ENCODE data around the gene FYN. TPM values are rescaled to one million over a fixed set of nuclear protein-coding genes. Genes with fewer than 3 reads are reported as not detected.

Gene FYN
- total RNA-seq, 2 donors from 2014 or later, result 55.5 to 72.5 TPM

DNA sequence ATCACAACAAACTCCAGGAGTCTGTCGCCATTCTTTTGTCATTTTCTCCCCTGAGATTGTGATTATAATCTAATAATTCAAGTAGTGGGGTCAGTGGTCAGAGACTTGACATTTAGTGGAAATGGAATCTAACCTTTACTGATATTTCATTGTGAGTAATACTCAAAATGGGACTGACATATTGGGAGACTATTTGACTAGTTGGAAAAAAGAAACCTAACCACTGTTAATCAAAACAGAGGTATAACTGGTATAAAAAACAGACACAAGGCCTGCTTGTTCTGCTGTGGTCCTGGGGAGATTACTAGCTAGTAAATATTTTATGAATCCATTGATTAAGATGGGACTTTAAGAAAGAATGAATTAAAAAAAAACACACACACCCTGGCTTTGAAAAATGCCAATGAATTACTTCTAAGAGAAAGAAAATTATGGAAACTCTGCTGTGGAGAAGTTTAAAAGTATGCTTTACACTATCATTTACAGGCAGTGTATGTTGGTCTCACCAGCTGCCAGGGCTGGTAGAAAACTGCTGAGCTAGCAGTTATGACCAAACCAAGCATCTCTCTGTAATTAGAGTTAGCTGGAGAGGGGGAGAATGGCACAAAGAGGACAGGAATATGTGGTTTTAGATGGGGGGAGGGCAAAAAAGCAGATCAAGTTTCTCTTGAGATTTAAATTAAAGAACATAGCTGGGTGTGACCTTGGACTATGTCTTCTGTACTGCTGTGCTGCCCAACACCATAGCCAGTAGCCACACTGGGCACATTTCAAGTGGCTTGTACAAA lies 103.7 kb downstream of the FYN start:
- no peak for DNase-seq (ENCODE audit: low spot score)
- Histone ChIP-seq H3K36me3 (no peaks in the 10 kb centered on the region), H3K9me3 (no peaks in the 10 kb centered on the region), H3K4me1 (ENCODE audit: control insufficient read depth in 1 of 2, low read depth in 2 of 2) (no peaks in the 10 kb centered on the region), H3K27me3 (replicated peaks; ENCODE audit: insufficient read depth) (no peaks in the 10 kb centered on the region), H3K27ac (no peak overlapping the region), H3K4me3 (no peak overlapping the region)
- no peak for ATAC-seq (ENCODE audit: insufficient number of reproducible peaks, low FRiP score, low read depth)
- TF ChIP-seq, protein P1, sequence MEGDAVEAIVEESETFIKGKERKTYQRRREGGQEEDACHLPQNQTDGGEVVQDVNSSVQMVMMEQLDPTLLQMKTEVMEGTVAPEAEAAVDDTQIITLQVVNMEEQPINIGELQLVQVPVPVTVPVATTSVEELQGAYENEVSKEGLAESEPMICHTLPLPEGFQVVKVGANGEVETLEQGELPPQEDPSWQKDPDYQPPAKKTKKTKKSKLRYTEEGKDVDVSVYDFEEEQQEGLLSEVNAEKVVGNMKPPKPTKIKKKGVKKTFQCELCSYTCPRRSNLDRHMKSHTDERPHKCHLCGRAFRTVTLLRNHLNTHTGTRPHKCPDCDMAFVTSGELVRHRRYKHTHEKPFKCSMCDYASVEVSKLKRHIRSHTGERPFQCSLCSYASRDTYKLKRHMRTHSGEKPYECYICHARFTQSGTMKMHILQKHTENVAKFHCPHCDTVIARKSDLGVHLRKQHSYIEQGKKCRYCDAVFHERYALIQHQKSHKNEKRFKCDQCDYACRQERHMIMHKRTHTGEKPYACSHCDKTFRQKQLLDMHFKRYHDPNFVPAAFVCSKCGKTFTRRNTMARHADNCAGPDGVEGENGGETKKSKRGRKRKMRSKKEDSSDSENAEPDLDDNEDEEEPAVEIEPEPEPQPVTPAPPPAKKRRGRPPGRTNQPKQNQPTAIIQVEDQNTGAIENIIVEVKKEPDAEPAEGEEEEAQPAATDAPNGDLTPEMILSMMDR (IDR thresholded peaks at IDR 0.05), result no peak

DNA sequence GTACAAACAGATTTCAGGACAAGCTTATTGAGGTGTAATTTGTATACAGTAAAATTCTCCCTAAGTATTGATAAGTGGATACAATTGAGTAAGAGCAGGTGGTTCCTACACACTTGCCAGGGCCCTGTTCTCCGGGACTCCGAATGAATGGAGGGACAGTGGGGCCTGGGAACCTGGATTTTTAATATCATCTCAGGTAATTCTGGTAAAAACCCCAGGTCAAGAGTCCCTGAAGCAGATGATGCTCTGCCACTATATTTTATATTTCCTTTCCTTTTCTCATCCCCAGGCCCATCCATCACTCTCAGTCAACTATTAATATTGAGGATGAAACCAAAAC lies 104.9 kb downstream of the FYN start:
- Histone ChIP-seq H3K4me3 (no peak overlapping the region), H3K27me3 (replicated peaks; ENCODE audit: insufficient read depth) (no peaks in the 10 kb centered on the region)

DNA sequence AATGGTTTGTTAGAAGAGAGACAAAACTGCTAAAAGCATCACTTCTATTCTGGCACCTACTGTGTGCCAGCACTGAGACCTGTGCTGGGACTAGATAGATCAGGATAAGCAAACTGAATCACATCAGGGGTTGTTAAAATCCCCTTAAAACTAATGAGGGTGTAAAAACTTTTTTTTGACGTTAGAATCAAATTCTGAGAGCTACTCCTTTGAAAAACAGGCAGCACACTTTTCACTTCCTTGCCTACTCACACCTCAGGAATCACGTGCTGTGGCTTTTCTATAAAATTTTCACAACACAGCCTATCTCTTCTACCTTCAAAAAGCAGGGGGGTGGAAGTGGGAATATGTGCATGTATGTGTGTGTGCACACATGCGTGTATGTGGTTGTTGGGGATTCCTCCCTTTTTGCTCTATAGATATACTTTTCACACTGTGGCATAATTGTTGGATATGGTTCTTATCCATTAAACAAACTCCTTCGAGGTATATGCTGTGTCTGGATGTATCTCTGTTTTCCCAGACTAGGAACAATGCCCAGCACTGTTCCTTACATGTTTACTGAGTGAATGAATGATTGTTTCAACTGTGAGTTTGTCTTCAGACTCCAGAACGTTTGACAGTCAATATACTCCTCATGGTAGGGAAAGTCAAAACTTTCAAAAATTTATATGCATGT lies 105.4 kb downstream of the FYN start:
- TF ChIP-seq, protein P1 (IDR thresholded peaks at IDR 0.05), result no peak

More for the DNA sequence above, 104.9 kb downstream of the FYN start:
- TF ChIP-seq, protein P1 (IDR thresholded peaks at IDR 0.05), result no peak
- ATAC-seq (ENCODE audit: insufficient number of reproducible peaks, low FRiP score, low read depth) (no peak), DNase-seq (ENCODE audit: low spot score) (no peak)
- Histone ChIP-seq H3K27ac (no peak overlapping the region), H3K4me1 (ENCODE audit: control insufficient read depth in 1 of 2, low read depth in 2 of 2) (peaks cover 4 to 6% of the 10 kb centered on the region in 2 donors), H3K9me3 (no peaks in the 10 kb centered on the region), H3K36me3 (no peaks in the 10 kb centered on the region)

DNA sequence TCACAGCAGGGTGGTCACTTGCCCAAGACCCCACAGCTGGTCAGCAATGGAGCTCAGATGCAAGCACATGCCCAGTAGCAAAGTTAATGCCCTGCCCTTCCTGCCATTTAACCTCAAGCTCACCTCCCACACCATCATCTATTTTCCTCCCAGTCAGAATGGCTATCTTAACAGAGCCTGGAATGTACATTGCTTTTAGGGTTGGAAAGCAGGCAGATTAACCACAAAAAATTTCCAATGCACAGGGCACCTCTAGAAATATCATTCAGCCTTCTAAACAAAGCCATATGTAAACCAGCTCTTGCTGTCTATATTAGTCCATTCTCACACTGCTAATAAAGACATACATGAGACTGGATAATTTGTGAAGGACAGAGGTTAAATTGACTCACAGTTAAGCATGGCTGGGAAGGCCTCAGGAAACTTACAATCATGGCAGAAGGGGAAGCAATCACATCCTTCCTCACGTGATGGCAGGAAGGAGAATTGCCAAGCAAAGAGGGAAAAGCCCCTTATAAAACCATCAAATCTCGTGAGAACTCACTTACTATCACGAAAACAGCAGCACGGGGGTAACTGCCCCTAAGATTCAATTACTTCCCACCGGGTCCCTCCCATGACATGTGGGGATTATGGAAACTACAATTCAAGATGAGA lies 106.9 kb downstream of the FYN start:
- DNase-seq (ENCODE audit: low spot score) (no peak), ATAC-seq (ENCODE audit: insufficient number of reproducible peaks, low FRiP score, low read depth) (no peak)
- Histone ChIP-seq H3K27me3 (replicated peaks; ENCODE audit: insufficient read depth) (no peaks in the 10 kb centered on the region), H3K4me3 (no peak overlapping the region), H3K27ac (no peak overlapping the region), H3K9me3 (no peaks in the 10 kb centered on the region), H3K36me3 (no peaks in the 10 kb centered on the region), H3K4me1 (ENCODE audit: control insufficient read depth in 1 of 2, low read depth in 2 of 2) (peaks cover 4 to 9% of the 10 kb centered on the region in 2 donors)
- TF ChIP-seq, protein P1 (IDR thresholded peaks at IDR 0.05), result no peak

More for the DNA sequence above, 105.4 kb downstream of the FYN start:
- Histone ChIP-seq H3K9me3 (no peaks in the 10 kb centered on the region), H3K27me3 (replicated peaks; ENCODE audit: insufficient read depth) (no peaks in the 10 kb centered on the region), H3K36me3 (no peaks in the 10 kb centered on the region), H3K27ac (no peak overlapping the region), H3K4me1 (ENCODE audit: control insufficient read depth in 1 of 2, low read depth in 2 of 2) (peaks cover 4 to 9% of the 10 kb centered on the region in 2 donors), H3K4me3 (no peak overlapping the region)
- ATAC-seq (ENCODE audit: insufficient number of reproducible peaks, low FRiP score, low read depth) (no peak), DNase-seq (ENCODE audit: low spot score) (no peak)

DNA sequence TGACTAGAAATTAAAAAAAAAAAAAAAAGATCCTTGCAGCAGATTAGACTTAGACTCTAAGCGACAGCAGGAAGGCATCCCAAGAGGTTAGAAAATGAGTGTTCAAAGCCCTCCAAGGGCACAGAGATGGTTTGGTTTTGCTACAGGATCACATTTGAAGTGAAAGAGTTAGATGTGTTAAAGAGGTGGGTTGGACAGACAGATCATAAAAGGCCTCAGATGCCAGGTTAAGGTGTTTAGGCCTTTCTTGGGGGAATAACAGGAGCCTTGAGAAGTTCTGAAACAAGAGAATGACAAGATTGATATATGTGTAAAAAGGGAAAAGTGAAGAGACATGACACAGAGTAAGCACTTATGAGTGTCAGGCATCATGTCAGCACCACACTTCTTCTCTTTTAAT lies 107.5 kb downstream of the FYN start:
- Histone ChIP-seq H3K36me3 (no peaks in the 10 kb centered on the region), H3K9me3 (no peaks in the 10 kb centered on the region), H3K27me3 (replicated peaks; ENCODE audit: insufficient read depth) (no peaks in the 10 kb centered on the region), H3K27ac (no peak overlapping the region), H3K4me1 (ENCODE audit: control insufficient read depth in 1 of 2, low read depth in 2 of 2) (peaks cover 4 to 9% of the 10 kb centered on the region in 2 donors), H3K4me3 (no peak overlapping the region)
- ATAC-seq (ENCODE audit: insufficient number of reproducible peaks, low FRiP score, low read depth) (no peak), DNase-seq (ENCODE audit: low spot score) (no peak)
- TF ChIP-seq, protein P1 (IDR thresholded peaks at IDR 0.05), result no peak

Measured in thoracic aorta (tissue), 2 donors.